Stimulated activated CD8-positive, alpha-beta memory T cell treated with anti-CD3 and anti-CD28 coated beads, Interleukin-7, amount 100 ng/mL, for 4 hours (primary cell): ENCODE data around the gene FAM13A.
"Not testable (repeated sequence)": the region's sequence is repeated elsewhere in the genome, so short reads cannot be mapped to it uniquely, and the experiment has no call there.

Experiments
- DNase-seq, 2 donors: peaks; one replicate each; pipeline ENCODE4 v3.0.0-alpha.2; 2020; ENCODE audit warnings: low read depth in 2 of 2

The FAM13A gene

DNA sequence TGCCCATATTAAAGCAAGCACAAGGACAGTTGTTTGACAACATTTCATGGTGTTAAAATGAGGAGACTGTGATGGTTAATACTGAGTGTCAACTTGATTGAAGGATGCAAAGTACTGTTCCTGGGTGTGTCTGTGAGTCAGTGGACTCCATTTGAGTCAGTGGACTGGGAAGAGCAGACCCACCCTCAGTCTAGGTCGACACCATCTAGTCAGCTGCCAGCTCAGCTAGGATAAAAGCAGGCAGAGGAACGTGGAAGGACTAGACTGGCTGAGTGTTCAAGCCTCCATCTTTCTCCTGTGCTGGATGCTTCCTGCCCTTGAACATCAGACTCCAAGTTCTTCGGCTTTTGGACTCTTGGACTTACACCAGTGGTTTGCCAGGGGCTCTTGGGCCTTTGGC is 203.4 kb downstream of the FAM13A start:
- DNase-seq: not testable (repeated sequence)

DNA sequence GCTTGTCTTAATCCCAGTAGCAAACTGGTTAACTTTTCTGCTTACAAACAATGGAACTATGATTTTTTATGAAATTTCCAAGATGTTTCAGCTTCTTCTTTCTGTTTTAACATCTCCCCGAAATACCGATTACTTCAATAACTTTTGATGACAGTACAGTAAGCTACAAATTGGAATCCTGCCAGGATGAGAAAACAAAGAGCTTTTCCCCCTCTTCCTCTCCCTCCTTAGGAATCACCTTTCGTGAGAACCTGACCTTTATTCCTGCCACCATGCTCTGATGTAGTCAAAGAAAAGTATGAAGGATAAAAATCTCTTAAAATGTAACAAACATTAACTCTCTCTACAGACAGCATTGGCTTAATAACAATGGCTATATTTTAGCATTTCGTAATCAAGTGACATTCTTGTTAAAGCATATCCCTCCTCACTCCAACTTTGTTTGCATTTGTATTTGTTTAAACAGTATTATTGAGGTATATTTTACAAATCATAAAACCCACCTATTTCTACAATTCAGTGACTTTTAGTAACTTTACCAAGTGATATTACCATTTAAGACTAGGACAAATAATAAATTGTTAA is 210.7 kb downstream of the FAM13A start:
- DNase-seq: no peak

DNA sequence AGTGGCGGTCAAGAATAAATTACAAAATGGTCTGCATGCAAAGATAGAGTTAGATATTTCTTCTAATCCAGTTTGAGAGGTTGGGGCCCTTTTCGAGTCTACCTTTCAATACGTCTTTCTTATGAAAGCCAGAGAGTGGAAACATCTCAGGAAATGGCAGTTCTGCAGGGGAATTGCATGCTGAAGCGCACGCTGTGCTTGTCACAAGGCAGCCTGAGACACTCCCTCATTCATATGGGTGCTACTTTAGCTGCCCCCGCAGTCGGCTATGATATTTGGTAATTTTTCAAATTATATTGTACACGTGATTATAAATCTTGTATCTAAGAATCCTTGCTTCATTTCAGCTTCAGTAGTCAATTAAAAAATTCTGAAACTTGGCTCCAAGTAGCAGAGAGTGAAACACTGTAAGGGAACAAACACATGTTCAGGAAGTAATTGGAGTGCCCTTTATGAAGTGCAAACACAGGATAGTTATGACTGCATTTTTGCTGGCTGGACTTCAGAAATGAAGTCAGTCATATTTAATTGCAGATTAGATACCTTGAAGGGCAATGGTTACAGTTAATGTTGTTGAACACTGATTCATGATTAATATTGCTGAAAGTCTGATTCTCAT is 213.8 kb downstream of the FAM13A start:
- DNase-seq: no peak

DNA sequence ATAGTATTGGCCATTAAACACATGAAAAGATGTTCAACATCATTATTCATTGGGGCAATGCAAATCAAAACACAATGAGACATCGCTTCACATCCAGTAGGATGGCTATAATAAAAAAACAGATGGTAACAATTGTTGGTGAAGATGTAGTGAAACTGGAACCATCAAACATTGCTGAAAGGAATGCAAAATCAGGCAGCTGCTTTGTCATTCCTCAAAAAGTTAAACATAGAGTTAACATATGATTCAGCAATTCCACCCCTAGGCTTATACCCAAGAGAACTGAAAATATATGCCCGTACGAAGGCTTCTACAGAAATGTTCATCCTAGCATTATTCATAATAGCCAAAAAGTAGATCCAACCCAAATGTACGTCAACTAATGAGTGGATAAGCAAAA is 215.3 kb downstream of the FAM13A start:
- no peak for DNase-seq

- DNase-seq: no peak
Observed at GRCh38 chr4:88836216-88836615, 220.8 kb downstream of the FAM13A start.

DNA sequence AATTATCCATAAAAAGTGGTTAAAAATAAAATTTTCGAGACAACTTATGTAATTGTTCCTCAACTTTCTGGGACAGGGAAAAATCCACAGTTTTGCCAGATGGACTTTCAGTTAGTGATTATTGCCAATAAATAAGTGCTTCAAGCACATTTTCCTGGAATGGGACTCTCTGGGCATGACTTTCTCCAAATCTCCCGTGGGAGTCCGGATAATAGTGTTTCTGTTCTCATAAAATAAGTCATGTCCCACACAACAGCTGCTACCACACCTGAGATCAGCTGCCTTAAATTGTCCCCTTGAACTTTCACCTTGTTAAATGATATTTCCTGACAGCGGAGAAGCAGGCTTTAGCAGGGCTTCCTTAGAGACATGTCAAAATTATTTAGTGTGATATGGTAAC is 226.0 kb downstream of the FAM13A start:
- DNase-seq: no peak

DNA sequence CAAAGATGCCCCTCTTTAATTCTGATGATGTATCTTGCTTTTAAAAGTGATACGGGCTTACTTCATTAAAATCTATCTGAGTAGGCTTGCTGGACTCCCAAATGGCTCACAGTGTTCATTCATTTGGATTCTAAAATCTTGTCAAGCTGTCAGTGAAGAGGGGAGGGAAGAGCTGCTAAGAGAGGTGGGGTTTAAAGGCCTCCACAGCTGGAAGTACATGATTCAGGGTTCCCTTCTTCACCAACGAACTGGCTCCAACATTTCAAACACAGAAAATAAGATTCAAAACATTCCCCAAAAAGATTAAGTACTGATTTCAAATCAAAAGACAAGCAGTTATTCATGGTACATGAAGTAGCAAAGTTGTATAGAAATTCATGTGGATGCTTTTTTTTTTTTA is 226.4 kb downstream of the FAM13A start:
- no peak for DNase-seq

DNA sequence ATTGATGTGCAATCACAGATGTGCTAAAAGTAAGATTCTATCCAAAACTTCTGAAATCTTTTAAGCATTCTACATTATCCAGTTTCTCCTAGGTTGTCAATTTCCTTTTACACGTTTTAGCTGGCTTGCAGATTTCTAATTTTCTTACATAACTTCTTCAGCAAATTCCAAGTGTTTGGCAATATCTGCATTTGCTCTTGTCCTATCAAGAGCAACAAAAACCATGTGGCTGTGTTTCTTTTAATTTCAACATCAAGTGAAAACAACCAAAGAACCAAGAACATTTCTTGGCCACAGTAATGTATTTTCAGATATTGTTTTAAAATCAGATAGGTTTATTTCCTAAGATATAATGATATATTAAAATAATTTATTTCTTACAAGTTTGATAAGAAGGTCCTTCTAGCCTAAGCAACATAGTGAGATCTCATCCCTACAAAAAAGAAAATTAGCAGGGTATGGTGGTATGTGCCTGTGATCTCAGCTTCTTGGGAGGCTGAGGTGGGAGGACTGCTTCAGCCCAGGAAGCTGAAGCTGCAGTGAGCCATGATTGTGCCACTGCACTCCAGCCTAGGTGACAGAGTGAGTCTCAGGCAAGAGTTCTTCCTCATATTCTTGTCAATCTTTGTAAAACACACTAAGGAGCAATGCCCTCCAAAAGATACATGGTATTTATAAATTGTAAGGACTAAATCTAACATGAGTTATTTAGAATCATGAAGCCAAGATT is 228.0 kb downstream of the FAM13A start:
- no peak for DNase-seq

DNA sequence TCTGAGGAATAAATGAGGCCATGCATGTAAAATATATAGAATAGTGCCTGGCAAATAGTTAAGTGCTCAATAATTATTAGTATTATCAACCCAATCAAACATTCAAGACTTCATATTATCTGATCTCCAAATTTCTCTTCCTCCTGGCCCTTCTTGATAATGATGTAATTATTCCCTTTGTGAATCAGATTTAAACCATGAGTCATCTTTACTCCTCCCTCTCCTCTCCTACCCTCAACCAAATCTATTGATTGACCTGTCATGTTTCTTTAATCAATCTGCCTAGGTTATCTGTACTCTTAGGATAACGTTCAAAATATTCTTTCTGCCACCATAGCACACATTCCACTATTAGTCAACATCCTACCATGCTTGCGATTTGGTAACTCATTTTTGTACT is 229.5 kb downstream of the FAM13A start:
- DNase-seq: no peak

DNA sequence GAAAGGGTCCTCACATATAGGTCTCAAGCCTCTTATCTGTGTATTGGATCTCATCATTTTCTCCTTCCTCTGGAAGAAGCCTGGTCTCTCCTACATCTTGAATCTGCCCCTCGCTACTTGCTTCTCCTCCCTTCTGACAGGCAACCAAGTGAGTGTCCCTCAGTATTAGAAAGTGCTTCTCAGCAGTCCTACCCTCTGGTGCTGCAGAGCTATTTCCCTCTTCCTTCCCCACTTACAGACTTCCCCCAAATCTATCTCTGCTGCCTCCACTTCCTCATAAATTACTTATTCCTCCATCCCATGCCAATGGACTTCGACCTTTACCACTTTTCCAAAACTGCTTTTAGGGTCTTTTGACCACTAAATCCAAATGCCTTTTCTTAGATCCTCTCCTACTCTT is 230.2 kb downstream of the FAM13A start:
- DNase-seq: no peak

GRCh38 chr4:88825931-88826330 is 231.1 kb downstream of the FAM13A start:
- DNase-seq: no peak

DNA sequence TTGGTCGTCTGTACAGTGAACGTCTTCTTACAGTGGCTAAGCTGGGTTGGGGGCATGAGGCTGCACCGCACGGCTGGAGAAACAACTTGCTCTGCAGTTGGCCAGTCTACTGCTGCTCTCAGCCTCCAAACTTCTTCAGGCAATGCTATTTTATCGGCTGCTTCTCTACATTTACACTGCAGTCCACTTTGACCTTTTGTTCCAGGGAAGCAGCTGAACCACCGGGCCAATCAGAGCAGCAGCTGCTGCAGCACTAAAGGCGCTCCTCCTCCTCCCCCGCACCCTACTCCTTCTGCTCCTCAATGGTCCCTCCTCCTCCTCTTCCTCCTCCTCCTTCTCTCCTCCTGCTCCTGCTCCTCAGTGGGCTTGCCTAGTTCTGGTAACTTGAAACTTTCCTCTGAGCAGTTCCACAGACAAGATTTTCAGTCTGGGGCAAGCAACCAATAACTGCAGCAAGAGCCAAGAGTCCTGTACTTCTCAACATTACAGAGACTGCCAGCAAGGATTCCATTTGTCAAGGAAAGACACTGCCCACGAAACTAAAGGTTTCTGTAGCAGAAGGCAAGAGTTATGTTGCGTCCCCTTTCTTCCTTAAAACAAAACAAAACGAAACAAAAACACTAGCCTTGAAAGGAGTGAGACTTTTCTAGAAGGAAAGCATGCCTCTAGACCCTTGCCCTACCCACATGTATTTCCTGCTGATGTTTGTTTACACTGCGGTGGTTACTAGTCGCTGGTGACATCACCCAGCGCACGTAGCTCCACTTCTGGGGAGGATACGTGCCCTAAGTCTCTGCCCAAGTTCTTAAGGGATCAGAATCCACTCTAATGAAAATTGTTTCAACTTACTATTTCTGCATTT is 233.7 kb downstream of the FAM13A start:
- peak; percentile 23 to 31 for DNase-seq

DNA sequence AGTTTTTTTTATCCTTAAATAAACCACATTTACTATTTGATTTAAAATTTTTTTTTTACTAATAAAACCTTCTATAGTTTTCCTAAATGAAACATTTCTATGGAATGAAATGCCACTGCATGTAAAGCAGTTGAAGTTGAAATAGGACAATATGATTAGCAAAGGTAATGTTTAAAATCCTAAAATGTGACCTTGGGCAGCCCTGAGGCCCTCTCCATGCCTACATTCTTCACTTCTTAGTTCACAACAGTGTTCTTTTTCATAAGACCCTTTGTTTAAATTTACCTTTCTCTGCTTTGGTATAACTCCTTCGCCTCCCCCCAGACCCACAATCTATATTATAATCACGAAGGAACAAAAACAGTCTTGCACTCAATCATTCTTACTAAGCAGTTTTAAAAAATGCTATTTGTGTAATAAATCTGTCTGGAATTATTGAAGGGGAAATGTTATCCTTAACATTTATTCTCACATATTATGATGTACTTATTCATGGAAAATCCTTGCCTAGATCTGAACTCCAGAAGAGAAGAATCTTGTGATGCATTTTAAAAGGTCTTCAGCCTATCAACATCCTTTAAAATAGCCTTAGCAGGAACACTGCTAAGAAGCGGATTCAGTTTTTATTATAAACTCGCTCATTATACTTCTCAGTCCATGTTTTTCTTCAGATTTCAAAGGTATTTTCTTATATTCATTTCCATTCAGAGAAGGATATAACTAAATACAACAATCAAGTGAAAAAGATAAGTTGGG is 234.8 kb downstream of the FAM13A start:
- DNase-seq: no peak

GRCh38 chr4:88821522-88821921 is 235.5 kb downstream of the FAM13A start:
- no peak for DNase-seq

- DNase-seq: no peak
Observed at GRCh38 chr4:88820698-88821415, 236.1 kb downstream of the FAM13A start.

DNA sequence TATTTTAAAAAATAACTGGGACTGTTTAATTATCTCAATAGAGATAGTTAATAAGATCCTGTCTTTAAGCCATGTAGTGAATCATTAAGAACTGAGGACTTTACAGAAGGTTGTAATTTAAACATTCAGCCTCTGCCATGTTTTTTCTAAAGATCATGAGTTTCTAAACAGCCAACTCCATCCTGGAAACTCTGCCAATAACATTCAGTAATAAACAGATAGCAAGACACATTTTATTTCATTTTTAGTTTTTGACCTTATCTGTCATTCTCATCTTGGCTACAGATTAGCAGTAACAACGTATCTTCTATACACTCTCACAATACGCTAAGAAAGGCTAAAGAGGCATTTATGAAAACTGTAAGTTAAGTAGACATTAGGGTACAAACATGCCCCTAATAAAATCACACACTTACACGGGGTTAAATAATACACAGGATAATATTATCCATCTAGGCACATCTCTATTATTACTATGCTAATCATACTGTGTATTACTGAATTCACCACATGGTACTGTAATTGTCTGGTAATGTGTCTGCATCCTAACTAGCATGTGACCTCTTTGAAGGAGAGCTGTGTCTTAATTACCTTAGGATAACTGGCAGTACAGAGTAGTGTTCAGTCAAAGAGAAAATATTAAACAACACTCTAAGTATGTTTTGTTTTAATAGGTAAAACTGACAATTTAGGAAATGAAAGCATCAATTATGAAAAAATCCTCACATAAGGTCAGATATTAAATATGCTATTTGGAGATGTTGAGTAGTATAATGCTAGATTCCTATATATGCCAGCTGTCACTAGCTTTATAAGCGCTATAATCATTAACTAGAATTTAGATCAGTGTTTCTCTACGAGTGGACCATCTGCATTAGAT is 236.9 kb downstream of the FAM13A start:
- DNase-seq: no peak

GRCh38 chr4:88818631-88819470 is 238.1 kb downstream of the FAM13A start:
- DNase-seq: no peak

- DNase-seq: no peak
Observed at GRCh38 chr4:88817740-88818139, 239.2 kb downstream of the FAM13A start.

- no peak for DNase-seq
Observed at GRCh38 chr4:88816360-88816759, 240.6 kb downstream of the FAM13A start.
